LNCaP clone FGC (cell line): Measurements from ENCODE around the gene GTPBP8.

Experiments
- DNase-seq: peaks from one replicate; pipeline ENCODE4 v3.0.0-alpha.2; 2011; ENCODE audit warnings: low read depth
- H3K4me3 ChIP-seq: 2 replicates; pipeline ENCODE4 v1.5.1; 2011; ENCODE audit warnings: mild to moderate bottlenecking, low read depth, low read length, control low read depth
- TF ChIP-seq, protein P1 (sequence below): IDR thresholded peaks from 2 replicates; pipeline ENCODE4 v1.5.1; 2012; ENCODE audit warnings: mild to moderate bottlenecking; ENCODE audit not compliant: control insufficient read depth, insufficient read depth; ENCODE audit errors: extremely low read depth

Gene GTPBP8

DNA sequence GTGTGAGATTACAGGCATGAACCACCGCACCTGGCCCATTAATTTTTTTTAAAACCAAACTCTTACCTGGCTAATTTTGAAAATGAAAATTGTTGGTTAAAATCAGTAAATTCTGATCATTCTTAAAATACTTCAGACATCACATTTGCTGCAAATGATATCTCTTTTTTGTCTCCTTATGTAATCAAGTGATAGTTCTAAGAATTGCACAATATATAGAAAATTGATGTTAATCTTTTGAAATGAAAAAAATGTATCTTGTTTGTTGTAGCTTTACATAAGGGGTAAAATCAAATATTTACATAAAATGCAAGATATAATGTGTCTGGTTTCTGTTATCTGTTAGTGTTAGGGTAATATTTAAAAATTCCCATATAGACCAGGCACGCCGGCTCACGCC, 5.0 kb downstream of the GTPBP8 start:
- TF ChIP-seq, protein P1, sequence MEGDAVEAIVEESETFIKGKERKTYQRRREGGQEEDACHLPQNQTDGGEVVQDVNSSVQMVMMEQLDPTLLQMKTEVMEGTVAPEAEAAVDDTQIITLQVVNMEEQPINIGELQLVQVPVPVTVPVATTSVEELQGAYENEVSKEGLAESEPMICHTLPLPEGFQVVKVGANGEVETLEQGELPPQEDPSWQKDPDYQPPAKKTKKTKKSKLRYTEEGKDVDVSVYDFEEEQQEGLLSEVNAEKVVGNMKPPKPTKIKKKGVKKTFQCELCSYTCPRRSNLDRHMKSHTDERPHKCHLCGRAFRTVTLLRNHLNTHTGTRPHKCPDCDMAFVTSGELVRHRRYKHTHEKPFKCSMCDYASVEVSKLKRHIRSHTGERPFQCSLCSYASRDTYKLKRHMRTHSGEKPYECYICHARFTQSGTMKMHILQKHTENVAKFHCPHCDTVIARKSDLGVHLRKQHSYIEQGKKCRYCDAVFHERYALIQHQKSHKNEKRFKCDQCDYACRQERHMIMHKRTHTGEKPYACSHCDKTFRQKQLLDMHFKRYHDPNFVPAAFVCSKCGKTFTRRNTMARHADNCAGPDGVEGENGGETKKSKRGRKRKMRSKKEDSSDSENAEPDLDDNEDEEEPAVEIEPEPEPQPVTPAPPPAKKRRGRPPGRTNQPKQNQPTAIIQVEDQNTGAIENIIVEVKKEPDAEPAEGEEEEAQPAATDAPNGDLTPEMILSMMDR: no peak
- DNase-seq: no peak
- H3K4me3 ChIP-seq: no peak overlapping the region

- no peak overlapping the region for H3K4me3 ChIP-seq
- TF ChIP-seq, protein P1: no peak
- no peak for DNase-seq
Observed at GRCh38 chr3:113000691-113001090, 9.9 kb downstream of the GTPBP8 start.

DNA sequence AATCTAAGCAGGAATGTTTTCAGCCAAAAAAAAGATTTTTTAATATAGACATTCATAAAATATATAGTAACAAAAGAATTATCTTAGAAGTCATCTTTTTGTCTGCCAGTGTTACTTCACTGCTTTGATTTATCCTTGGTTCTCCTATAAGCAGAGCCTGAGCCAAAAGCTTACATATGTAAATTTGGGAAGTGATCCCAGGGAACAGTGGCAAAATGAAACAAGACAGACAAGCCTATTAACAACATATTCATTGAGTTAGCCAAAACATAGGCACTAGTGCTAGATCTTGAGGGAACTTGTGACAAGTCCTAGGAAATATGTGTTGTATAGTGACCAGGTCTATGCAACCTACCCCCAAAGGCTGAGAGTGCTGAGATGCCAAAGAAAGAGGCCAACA, 11.3 kb downstream of the GTPBP8 start:
- no peak overlapping the region for H3K4me3 ChIP-seq
- TF ChIP-seq, protein P1: no peak
- no peak for DNase-seq

DNA sequence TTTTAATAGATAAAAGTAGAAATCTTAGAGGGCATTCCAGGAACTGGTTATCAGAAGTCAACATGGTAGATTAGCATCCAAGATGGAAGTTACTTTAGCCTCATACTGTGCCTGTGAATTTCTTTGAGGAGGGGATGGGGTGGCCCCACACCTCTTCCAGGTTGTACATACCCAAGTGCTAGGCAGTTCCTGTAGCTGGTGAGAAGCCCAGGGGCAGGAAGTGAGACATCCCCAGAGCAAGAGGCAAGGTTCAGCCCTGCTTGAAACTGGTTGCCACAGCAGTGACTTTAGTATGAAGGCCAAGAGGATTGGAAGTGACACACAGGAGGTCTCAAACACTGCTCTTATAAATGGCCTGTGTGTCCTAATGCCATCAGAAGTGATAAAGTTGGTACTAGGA, 11.9 kb downstream of the GTPBP8 start:
- H3K4me3 ChIP-seq: no peak overlapping the region
- TF ChIP-seq, protein P1: no peak
- DNase-seq: no peak

DNA sequence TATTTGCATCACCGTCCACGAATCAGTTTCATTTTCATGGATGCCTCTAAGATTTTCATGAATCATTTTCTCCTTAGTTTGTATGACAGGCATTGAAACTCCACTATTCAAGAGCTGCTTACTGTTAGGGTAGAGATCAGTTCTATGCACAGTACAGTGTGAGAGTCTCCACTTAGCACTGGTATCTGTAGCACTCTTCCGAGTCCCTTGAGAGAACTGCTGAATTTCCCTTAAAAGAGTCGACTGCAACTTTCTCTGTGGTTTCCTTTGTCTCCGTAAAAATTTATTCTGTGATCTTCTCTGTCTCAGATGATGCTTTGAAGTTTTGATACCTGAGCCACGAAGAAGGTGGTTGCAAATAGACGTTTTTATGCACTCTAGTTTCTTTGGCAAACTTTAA, 14.8 kb downstream of the GTPBP8 start:
- no peak for DNase-seq
- H3K4me3 ChIP-seq: no peak overlapping the region
- TF ChIP-seq, protein P1: no peak

DNA sequence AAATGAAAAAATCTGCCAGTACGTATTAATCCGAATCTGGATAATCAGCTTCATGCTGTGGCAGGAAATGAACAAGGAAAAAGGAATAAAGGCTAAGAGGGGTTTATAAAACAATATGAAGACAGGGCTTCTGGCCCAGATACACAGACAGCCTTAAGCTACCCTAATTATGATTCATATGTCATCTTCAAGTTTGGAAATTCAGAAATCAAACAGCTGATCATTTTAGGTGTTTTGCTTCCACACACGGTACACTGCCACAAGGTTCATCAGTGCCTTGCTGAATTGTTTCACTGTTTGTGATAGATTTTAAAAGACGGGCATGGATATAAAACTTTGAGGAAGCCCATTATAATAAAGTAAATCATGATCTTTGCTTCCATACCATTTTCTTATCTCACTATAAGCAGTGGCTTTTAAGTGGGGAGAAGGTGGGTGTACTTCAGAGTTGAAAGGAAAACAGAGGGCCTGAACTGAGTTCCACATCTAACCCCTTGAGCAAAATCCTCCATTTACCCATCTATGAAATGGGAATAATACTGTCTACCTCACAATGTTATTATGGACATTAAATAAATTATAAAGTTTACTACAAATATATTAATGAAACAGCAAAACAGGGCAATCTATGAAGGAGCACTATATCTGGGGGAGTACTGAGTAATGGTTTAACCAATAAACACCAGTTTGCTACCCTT, 15.7 kb downstream of the GTPBP8 start:
- H3K4me3 ChIP-seq: no peak overlapping the region
- TF ChIP-seq, protein P1: no peak
- no peak for DNase-seq

GRCh38 chr3:113008117-113008516, 17.3 kb downstream of the GTPBP8 start:
- TF ChIP-seq, protein P1: no peak
- no peak for DNase-seq
- no peak overlapping the region for H3K4me3 ChIP-seq
